HepG2 (cell line): ENCODE measurements around the gene NTN3. TPM values are rescaled to one million over a fixed set of nuclear protein-coding genes. Genes with fewer than 3 reads are reported as not detected.
A peak's percentile ranks its signal among the peaks of the same experiment; 100 is the strongest.

Source experiments
- AGO2 ChIP-seq: fragments of 200-400 bp; formaldehyde crosslinking; optimal IDR thresholded peaks from 2 replicates; pipeline ENCODE3; 2017; ENCODE audit warnings: mild to moderate bottlenecking, low read depth, low read length, moderate library complexity
- CBX1 ChIP-seq: IDR thresholded peaks from one replicate; pipeline ENCODE4 v1.6.1; 2016; ENCODE audit warnings: antibody characterized with exemption, low read depth
- CEBPB ChIP-seq: IDR thresholded peaks from 2 replicates; pipeline ENCODE4 v1.6.1; 2011; ENCODE audit warnings: low read depth, low read length, improper control_type of control experiment, borderline replicate concordance
- CEBPG ChIP-seq: IDR thresholded peaks from 2 replicates; pipeline ENCODE4 v1.6.1; 2016
- ELF1 ChIP-seq: sonication (generic); formaldehyde crosslinking; IDR thresholded peaks from 2 replicates; pipeline ENCODE4 v1.4.0; 2020; ENCODE audit warnings: missing genetic modification reagents
- ETV5 ChIP-seq: IDR thresholded peaks from 2 replicates; pipeline ENCODE4 v1.6.1; 2018; ENCODE audit warnings: missing biosample characterization, missing genetic modification reagents, inconsistent platforms, borderline replicate concordance
- HBP1 ChIP-seq: IDR thresholded peaks from 2 replicates; pipeline ENCODE4 v1.6.1; 2016; ENCODE audit warnings: low read depth, control low read depth
- HMG20A ChIP-seq: IDR thresholded peaks from 2 replicates; pipeline ENCODE4 v1.6.1; 2016; ENCODE audit warnings: borderline replicate concordance
- MIER3 ChIP-seq: IDR thresholded peaks from 2 replicates; pipeline ENCODE4 v1.6.1; 2016; ENCODE audit warnings: missing compliant biosample characterization, borderline replicate concordance
- MYC ChIP-seq: sonication (generic); formaldehyde crosslinking; IDR thresholded peaks from 2 replicates; pipeline ENCODE4 v1.9.0; 2021; ENCODE audit warnings: missing genetic modification reagents, borderline replicate concordance
- NCOA5 ChIP-seq: sonication (generic); formaldehyde crosslinking; IDR thresholded peaks from 2 replicates; pipeline ENCODE4 v1.4.0; 2020; ENCODE audit warnings: missing genetic modification reagents
- NR2F1 ChIP-seq, 2 experiments: fragments of 450-650 bp in 1 of 2; formaldehyde crosslinking in 1 of 2; IDR thresholded peaks; 2 replicates each; pipeline versions ENCODE4 v1.5.0 to v1.6.1; 2016 to 2020; ENCODE audit warnings: mild to moderate bottlenecking in 1 of 2, missing compliant biosample characterization in 1 of 2, missing genetic modification reagents in 1 of 2, moderate library complexity in 1 of 2
- RXRB ChIP-seq: IDR thresholded peaks from 2 replicates; pipeline ENCODE4 v1.6.1; 2016; ENCODE audit warnings: borderline replicate concordance, missing genetic modification reagents, missing compliant biosample characterization
- STAG1 ChIP-seq: sonication (generic); formaldehyde crosslinking; IDR thresholded peaks from 2 replicates; pipeline ENCODE4 v1.4.0; 2020; ENCODE audit warnings: missing genetic modification reagents
- TBP ChIP-seq: sonication (generic); formaldehyde crosslinking; IDR thresholded peaks from 2 replicates; pipeline ENCODE4 v1.5.0; 2020; ENCODE audit warnings: missing genetic modification reagents
- TGIF2 ChIP-seq: IDR thresholded peaks from 2 replicates; pipeline ENCODE4 v1.6.1; 2016; ENCODE audit warnings: control low read depth, missing compliant biosample characterization
- YY1 ChIP-seq: IDR thresholded peaks from 2 replicates; pipeline ENCODE4 v1.6.1; 2011; ENCODE audit warnings: low read length, low read depth, moderate library complexity, mild to moderate bottlenecking; ENCODE audit not compliant: insufficient read depth, insufficient replicate concordance
- ZNF564 ChIP-seq: sonication (generic); formaldehyde crosslinking; IDR thresholded peaks from 2 replicates; pipeline ENCODE4 v1.8.1; 2023; ENCODE audit warnings: mild to moderate bottlenecking, missing genetic modification reagents
- ZNF607 ChIP-seq: sonication (generic); formaldehyde crosslinking; IDR thresholded peaks from 2 replicates; pipeline ENCODE4 v1.5.1; 2020; ENCODE audit warnings: missing genetic modification reagents, mild to moderate bottlenecking, borderline replicate concordance
- ZNF883 ChIP-seq: sonication (generic); formaldehyde crosslinking; IDR thresholded peaks from 2 replicates; pipeline ENCODE4 v1.5.1; 2020; ENCODE audit warnings: mild to moderate bottlenecking, missing genetic modification reagents; ENCODE audit errors: not compliant biosample characterization
- polyA plus RNA-seq, 8 experiments: library from polyadenylated mRNA; depleted of rRNA in 3 of 8; stranded (reverse) in 7 of 8; unstranded in 1 of 8; fragments of >200 nt; fragmentation: Illumina TruSeq in 4 of 8; extraction: Trizol in 4 of 8; gene quantifications; 2 replicates each; pipeline versions ENCODE4 v1.2.1 to v1.2.3, GENCODE V29; 2011 to 2016; ENCODE audit warnings: low read depth in 4 of 8, missing spikeins in 1 of 8, mixed read lengths in 1 of 8; ENCODE audit not compliant: insufficient read depth in 1 of 8
- total RNA-seq, 5 experiments: library from RNA; depleted of rRNA; stranded (reverse); fragments of >200 nt; fragmentation: Illumina TruSeq; extraction: Trizol; gene quantifications; 2 replicates each; pipeline ENCODE4 v1.2.3, GENCODE V29; 2016; ENCODE audit warnings: low read depth in 1 of 5
- TF ChIP-seq, protein P1 (sequence below): IDR thresholded peaks from 2 replicates; pipeline ENCODE4 v1.6.1; 2012; ENCODE audit warnings: inconsistent platforms
- TF ChIP-seq, protein P2 (sequence below), 2 experiments: sonication (generic) in 1 of 2; formaldehyde crosslinking in 1 of 2; IDR thresholded peaks; 2 replicates each; pipeline versions ENCODE4 v1.4.0 to v1.6.1; 2018 to 2020; ENCODE audit warnings: missing genetic modification reagents in 2 of 2, borderline replicate concordance in 1 of 2, low read depth in 1 of 2, mild to moderate bottlenecking in 1 of 2, missing biosample characterization in 1 of 2
- TF ChIP-seq, protein P3 (sequence below): IDR thresholded peaks from 2 replicates; pipeline ENCODE4 v1.6.1; 2018; ENCODE audit warnings: missing genetic modification reagents, mild to moderate bottlenecking, missing compliant biosample characterization

NTN3 gene
- total and polyA plus RNA-seq, 2 of the 13 experiments (the other 11 are each of a cell fraction or from before 2014, with no cell fraction given), result 0.09 to 0.20 TPM

- TF ChIP-seq ZNF564 (0 out of 2 replicates have a peak, but pooled peaks have one; percentile 20), CEBPB (peak; percentile 75), NCOA5 (no peak), HMG20A (CRISPR knock-in tag) (no peak), TBP (CRISPR knock-in tag) (0 out of 2 replicates have a peak, but pooled peaks have one; percentile 24), TGIF2 (CRISPR knock-in tag) (peak; percentile 23; the same call in 1 of the 2 replicates), ZNF883 (CRISPR knock-in tag) (peak; percentile 51), NR2F1 (CRISPR knock-in tag; IDR thresholded peaks at IDR 0.05) (peak in 1 of 2 experiments; percentile 23; a peak in 1 of 4 replicates), CBX1 (no peak), MIER3 (no peak), AGO2 (peak; percentile 76), YY1 (peak; percentile 48), CEBPG (peak; percentile 69), ELF1 (CRISPR knock-in tag) (peak; percentile 65), HBP1 (CRISPR knock-in tag) (0 out of 2 replicates have a peak, but pooled peaks have one; percentile 23), ETV5 (CRISPR knock-in tag) (peak; percentile 24; the same call in 1 of the 2 replicates), RXRB (CRISPR knock-in tag) (0 out of 2 replicates have a peak, but pooled peaks have one; percentile 3), STAG1 (CRISPR knock-in tag) (0 out of 2 replicates have a peak, but pooled peaks have one; percentile 10), ZNF607 (CRISPR knock-in tag) (0 out of 2 replicates have a peak, but pooled peaks have one; percentile 0), MYC (CRISPR knock-in tag) (0 out of 2 replicates have a peak, but pooled peaks have one; percentile 33)
- TF ChIP-seq, protein P1, sequence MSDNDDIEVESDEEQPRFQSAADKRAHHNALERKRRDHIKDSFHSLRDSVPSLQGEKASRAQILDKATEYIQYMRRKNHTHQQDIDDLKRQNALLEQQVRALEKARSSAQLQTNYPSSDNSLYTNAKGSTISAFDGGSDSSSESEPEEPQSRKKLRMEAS, result 0 out of 2 replicates have a peak, but pooled peaks have one; percentile 2
- TF ChIP-seq, protein P2, sequence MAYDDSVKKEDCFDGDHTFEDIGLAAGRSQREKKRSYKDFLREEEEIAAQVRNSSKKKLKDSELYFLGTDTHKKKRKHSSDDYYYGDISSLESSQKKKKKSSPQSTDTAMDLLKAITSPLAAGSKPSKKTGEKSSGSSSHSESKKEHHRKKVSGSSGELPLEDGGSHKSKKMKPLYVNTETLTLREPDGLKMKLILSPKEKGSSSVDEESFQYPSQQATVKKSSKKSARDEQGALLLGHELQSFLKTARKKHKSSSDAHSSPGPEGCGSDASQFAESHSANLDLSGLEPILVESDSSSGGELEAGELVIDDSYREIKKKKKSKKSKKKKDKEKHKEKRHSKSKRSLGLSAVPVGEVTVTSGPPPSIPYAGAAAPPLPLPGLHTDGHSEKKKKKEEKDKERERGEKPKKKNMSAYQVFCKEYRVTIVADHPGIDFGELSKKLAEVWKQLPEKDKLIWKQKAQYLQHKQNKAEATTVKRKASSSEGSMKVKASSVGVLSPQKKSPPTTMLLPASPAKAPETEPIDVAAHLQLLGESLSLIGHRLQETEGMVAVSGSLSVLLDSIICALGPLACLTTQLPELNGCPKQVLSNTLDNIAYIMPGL (CRISPR knock-in tag; IDR thresholded peaks at IDR 0.05; ENCODE audit: borderline replicate concordance in 1 of 2, low read depth in 1 of 2), result 0 out of 4 replicates have a peak, but pooled peaks of 1 of the 2 experiments have one; percentile 6
- TF ChIP-seq, protein P3, sequence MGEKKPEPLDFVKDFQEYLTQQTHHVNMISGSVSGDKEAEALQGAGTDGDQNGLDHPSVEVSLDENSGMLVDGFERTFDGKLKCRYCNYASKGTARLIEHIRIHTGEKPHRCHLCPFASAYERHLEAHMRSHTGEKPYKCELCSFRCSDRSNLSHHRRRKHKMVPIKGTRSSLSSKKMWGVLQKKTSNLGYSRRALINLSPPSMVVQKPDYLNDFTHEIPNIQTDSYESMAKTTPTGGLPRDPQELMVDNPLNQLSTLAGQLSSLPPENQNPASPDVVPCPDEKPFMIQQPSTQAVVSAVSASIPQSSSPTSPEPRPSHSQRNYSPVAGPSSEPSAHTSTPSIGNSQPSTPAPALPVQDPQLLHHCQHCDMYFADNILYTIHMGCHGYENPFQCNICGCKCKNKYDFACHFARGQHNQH (CRISPR knock-in tag), result 0 out of 2 replicates have a peak, but pooled peaks have one; percentile 4
- TF ChIP-seq, all 625 proteins: peak for 25
These were observed 43.5 kb downstream of the NTN3 start (continued) for GRCh38 chr16:2514333-2515179.
